ENCODE results near the gene ATXN3.

ATXN3 gene

GRCh38 chr14:92012121-92012748 is 94.1 kb downstream of the ATXN3 start:
- in situ Hi-C loops (cut with MboI; ENCODE audit: low sequenced_read_pairs), result no loop called here

- in situ Hi-C loops (cut with MboI; ENCODE audit: low sequenced_read_pairs), result no loop called here
Measured at GRCh38 chr14:92010644-92011043, 95.7 kb downstream of the ATXN3 start.

- in situ Hi-C loops (cut with MboI; ENCODE audit: low sequenced_read_pairs), result no loop called here
Measured at GRCh38 chr14:92009604-92010003, 96.8 kb downstream of the ATXN3 start.

Measured in HL-60/S4 (cell line).